Esophagus muscularis mucosa (tissue), 4 donors: ENCODE data around the gene TMEM119.

Experiments used
- EP300 ChIP-seq: sonication (generic); formaldehyde crosslinking; IDR thresholded peaks from one replicate; pipeline ENCODE4 v1.6.1; 2017; ENCODE audit warnings: antibody characterized with exemption
- POLR2AphosphoS5 ChIP-seq, 2 donors: sonication (generic); formaldehyde crosslinking; IDR thresholded peaks; one replicate each; pipeline ENCODE4 v1.6.1; 2017; ENCODE audit warnings: antibody characterized with exemption in 2 of 2
- TF ChIP-seq, protein P1 (sequence below), 3 experiments: fragments of 200-600 bp in 2 of 3; fragments of 450-650 bp in 1 of 3; sonication (generic) in 2 of 3; IDR thresholded peaks; one replicate each; pipeline ENCODE4 v1.5.1; 2017 to 2019; ENCODE audit warnings: antibody characterized with exemption in 3 of 3, mild to moderate bottlenecking in 2 of 3, moderate library complexity in 1 of 3

DNA sequence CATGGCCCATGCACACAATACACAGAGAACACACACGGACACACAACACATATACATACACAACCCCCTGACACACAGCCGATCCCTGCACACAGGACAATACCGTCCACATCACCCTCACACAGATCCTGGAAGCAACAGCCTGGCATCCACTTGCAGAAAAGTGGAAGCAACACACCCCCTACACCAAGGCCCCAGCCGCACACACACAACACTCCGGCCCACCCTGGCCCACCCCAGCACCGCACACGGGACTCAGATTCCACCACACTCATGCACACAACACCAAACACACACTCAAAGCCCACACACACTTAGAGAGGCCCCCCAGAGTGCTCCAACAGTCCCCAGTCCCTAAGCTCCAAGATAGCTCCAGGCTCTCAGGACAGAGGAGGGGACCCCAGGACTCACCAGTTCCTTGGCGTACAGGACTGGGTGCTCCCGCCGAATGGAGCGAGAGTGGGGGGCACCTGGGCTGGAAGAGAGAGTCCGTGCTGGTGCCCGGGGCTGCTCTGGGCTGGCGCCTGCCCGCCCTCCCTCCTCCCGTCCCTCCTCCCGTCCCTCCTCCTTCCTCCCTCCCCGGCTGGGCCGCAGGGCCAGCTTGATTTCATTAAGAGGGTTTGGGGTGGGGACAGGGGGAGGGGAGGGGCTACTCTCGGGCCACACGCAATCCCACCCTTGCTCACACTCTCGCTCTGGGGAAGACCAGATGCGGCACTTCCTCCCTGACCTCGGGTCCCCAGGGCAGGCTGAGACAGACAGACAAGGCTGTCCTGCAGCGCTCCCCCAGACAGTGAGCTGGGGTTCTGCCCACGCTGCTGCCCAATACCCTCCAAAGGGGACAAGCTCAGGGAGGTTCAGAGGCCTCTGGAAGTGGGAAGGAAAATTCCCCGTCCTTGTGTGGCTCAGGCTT is at the start of gene TMEM119:
- TF ChIP-seq EP300 (no peak), POLR2AphosphoS5 (IDR thresholded peaks at IDR 0.05) (no peak)
- TF ChIP-seq, protein P1, sequence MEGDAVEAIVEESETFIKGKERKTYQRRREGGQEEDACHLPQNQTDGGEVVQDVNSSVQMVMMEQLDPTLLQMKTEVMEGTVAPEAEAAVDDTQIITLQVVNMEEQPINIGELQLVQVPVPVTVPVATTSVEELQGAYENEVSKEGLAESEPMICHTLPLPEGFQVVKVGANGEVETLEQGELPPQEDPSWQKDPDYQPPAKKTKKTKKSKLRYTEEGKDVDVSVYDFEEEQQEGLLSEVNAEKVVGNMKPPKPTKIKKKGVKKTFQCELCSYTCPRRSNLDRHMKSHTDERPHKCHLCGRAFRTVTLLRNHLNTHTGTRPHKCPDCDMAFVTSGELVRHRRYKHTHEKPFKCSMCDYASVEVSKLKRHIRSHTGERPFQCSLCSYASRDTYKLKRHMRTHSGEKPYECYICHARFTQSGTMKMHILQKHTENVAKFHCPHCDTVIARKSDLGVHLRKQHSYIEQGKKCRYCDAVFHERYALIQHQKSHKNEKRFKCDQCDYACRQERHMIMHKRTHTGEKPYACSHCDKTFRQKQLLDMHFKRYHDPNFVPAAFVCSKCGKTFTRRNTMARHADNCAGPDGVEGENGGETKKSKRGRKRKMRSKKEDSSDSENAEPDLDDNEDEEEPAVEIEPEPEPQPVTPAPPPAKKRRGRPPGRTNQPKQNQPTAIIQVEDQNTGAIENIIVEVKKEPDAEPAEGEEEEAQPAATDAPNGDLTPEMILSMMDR (IDR thresholded peaks at IDR 0.05) = no peak
